GOT3 (cell line): ENCODE measurements around the gene SPINDOC.

Source experiments
- DNase-seq: peaks from one replicate; lab custom pipeline; 2025; ENCODE audit warnings: mixed read lengths; lab: John Stamatoyannopoulos, UW

SPINDOC gene

GRCh38 chr11:63833048-63833447 is 19.8 kb downstream of the SPINDOC start:
- DNase-seq = no peak

- no peak for DNase-seq
Observed at GRCh38 chr11:63834535-63835157, 21.4 kb downstream of the SPINDOC start.

GRCh38 chr11:63835158-63835545 is 21.9 kb downstream of the SPINDOC start:
- no peak for DNase-seq

GRCh38 chr11:63837027-63837688 is 23.9 kb downstream of the SPINDOC start:
- DNase-seq = no peak

GRCh38 chr11:63837739-63838138 is 24.5 kb downstream of the SPINDOC start:
- DNase-seq = no peak

GRCh38 chr11:63838150-63838677 is 25.0 kb downstream of the SPINDOC start:
- DNase-seq = no peak

GRCh38 chr11:63838678-63839507 is 25.6 kb downstream of the SPINDOC start, which contains the start of gene MARK2:
TSS of gene MARK2 (plus strand) at chr11:63839110. CDS start at chr11:63839507, 397 bp downstream.
- peak; percentile 96 for DNase-seq

GRCh38 chr11:63839508-63840355 is 26.5 kb downstream of the SPINDOC start:
- no peak for DNase-seq

- no peak for DNase-seq
Observed at GRCh38 chr11:63840356-63841060, 27.3 kb downstream of the SPINDOC start.

- no peak for DNase-seq
Observed at GRCh38 chr11:63841554-63841953, 28.3 kb downstream of the SPINDOC start.

- no peak for DNase-seq
Observed at GRCh38 chr11:63843041-63843440, 29.8 kb downstream of the SPINDOC start.

GRCh38 chr11:63844836-63845235 is 31.6 kb downstream of the SPINDOC start:
- no peak for DNase-seq

GRCh38 chr11:63845303-63845702 is 32.0 kb downstream of the SPINDOC start:
- DNase-seq = no peak

- no peak for DNase-seq
Observed at GRCh38 chr11:63845911-63846310, 32.7 kb downstream of the SPINDOC start.

GRCh38 chr11:63846897-63847296 is 33.6 kb downstream of the SPINDOC start:
- DNase-seq = no peak

- DNase-seq = no peak
Observed at GRCh38 chr11:63847363-63847762, 34.1 kb downstream of the SPINDOC start.

- no peak for DNase-seq
Observed at GRCh38 chr11:63849691-63850090, 36.4 kb downstream of the SPINDOC start.

- no peak for DNase-seq
Observed at GRCh38 chr11:63850920-63851319, 37.7 kb downstream of the SPINDOC start.

- DNase-seq = no peak
Observed at GRCh38 chr11:63851364-63851763, 38.1 kb downstream of the SPINDOC start.

GRCh38 chr11:63853476-63853875 is 40.2 kb downstream of the SPINDOC start:
- no peak for DNase-seq

- DNase-seq = no peak
Observed at GRCh38 chr11:63854696-63855095, 41.4 kb downstream of the SPINDOC start.
